Measurements from ENCODE around the gene LAMTOR4. TPM values are rescaled to one million over a fixed set of nuclear protein-coding genes. Genes with fewer than 3 reads are reported as not detected.

Gene LAMTOR4
- total and polyA plus RNA-seq, 2 of the 13 experiments (the other 11 are each of a cell fraction or from before 2014, with no cell fraction given): 115 to 118 TPM

GRCh38 chr7:100198266-100198665 is 49.5 kb downstream of the LAMTOR4 start (continued):
- TF ChIP-seq ZNF75D (CRISPR knock-in tag; IDR thresholded peaks at IDR 0.05; ENCODE audit: borderline replicate concordance) (no peak), ZNF225 (CRISPR knock-in tag; IDR thresholded peaks at IDR 0.05) (no peak), ARID3A (IDR thresholded peaks at IDR 0.05; ENCODE audit: low read depth, low read length) (no peak), ZFX (CRISPR knock-in tag; IDR thresholded peaks at IDR 0.05; ENCODE audit: low read depth) (no peak), PCBP2 (optimal IDR thresholded peaks at IDR 0.05; ENCODE audit: low read depth, low read length, poor library complexity, severe bottlenecking) (no peak), NFATC3 (CRISPR knock-in tag; IDR thresholded peaks at IDR 0.05) (no peak), ADNP (CRISPR knock-in tag; IDR thresholded peaks at IDR 0.05) (no peak), ZFY (CRISPR knock-in tag; IDR thresholded peaks at IDR 0.05) (no peak), RFX1 (IDR thresholded peaks at IDR 0.05) (no peak)

- CTCF ChIA-PET (ENCODE audit: low intra/inter-chr PET ratio, low total read pairs): no interaction called here
- TF ChIP-seq ZNF687 (CRISPR knock-in tag; IDR thresholded peaks at IDR 0.05) (0 out of 2 replicates have a peak, but pooled peaks have one; percentile 10), MAFK (conservative IDR thresholded peaks at IDR 0.05 in 1 of 2, IDR thresholded peaks at IDR 0.05 in 1 of 2; ENCODE audit: low read length in 2 of 2) (0 out of 4 replicates have a peak, but pooled peaks have one; percentile 3 to 6), XBP1 (CRISPR knock-in tag; IDR thresholded peaks at IDR 0.05) (no peak), ZNF280B (CRISPR knock-in tag; IDR thresholded peaks at IDR 0.05; ENCODE audit: borderline replicate concordance) (no peak), HNF4G (IDR thresholded peaks at IDR 0.05; ENCODE audit: borderline replicate concordance, low read depth, low read length) (0 out of 2 replicates have a peak, but pooled peaks have one; percentile 39), HNF4G (CRISPR knock-in tag; IDR thresholded peaks at IDR 0.05; ENCODE audit: borderline replicate concordance, low read depth) (peak; percentile 53; the same call in 1 of the 2 replicates), HNF4A (CRISPR knock-in tag; IDR thresholded peaks at IDR 0.05) (peak; percentile 56; the same call in 1 of the 2 replicates)
- Histone ChIP-seq H2AFZ (ENCODE audit: low read length) (no peak overlapping the region), H3K79me2 (ENCODE audit: insufficient read depth, low read length) (no peaks in the 10 kb centered on the region), H3K36me3 (replicated peaks in 1 of 2; ENCODE audit: control insufficient read depth in 1 of 2, insufficient read depth in 2 of 2, low read length in 2 of 2) (no peaks in the 10 kb centered on the region), H4K20me1 (ENCODE audit: insufficient read depth, low read length) (no peaks in the 10 kb centered on the region), H3K27me3 (ENCODE audit: control insufficient read depth in 1 of 2, insufficient read depth in 2 of 2, low read length in 2 of 2) (no peaks in the 10 kb centered on the region), H3K9me3 (ENCODE audit: low read length) (no peaks in the 10 kb centered on the region), H3K4me3 (replicated peaks in 1 of 3; ENCODE audit: insufficient read depth in 1 of 3, low read depth in 2 of 3, low read length in 3 of 3) (no peak overlapping the region), H3K4me2 (ENCODE audit: low read depth, low read length) (peak overlapping the region; percentile 29; the same call in 1 of the 2 replicates), H3K27ac (ENCODE audit: extremely low read length, insufficient read depth, low read length) (no peak overlapping the region), H3K4me1 (ENCODE audit: insufficient read depth, low read length) (peaks cover 13% of the 10 kb centered on the region), H3K9ac (ENCODE audit: insufficient read depth, low read depth, low read length) (no peak overlapping the region)
- ATAC-seq (peak; percentile 69), FAIRE-seq (no peak), DNase-seq (ENCODE audit: low spot score) (peak; percentile 17)
- intact Hi-C loops (cut with micrococcal nuclease; ENCODE audit: unreplicated experiment): no loop called here
- no TSS peak for BruUV-seq (replicated peaks)
- 15% methylated on average over 11 of the region's 11 CpGs for WGBS (ENCODE audit: low lambda C conversion rate)
- in situ Hi-C loops (cut with HindIII; ENCODE audit: extremely low pct_ligation_motif_present, low pct_unique_long_range_greater_than_20kb): no loop called here
- POLR2A ChIA-PET: no interaction called here
Measured at GRCh38 chr7:100200693-100201092, 52.0 kb downstream of the LAMTOR4 start.
